22Rv1 (cell line): ENCODE results near the gene HOATZ.

Experiments used
- ZFX ChIP-seq: fragments of 450-650 bp; IDR thresholded peaks from 2 replicates; pipeline ENCODE4 v1.6.1; 2017; ENCODE audit warnings: antibody characterized with exemption, borderline replicate concordance
- TF ChIP-seq, protein P1 (sequence below): fragments of 450-650 bp; IDR thresholded peaks from 2 replicates; pipeline ENCODE4 v1.5.1; 2017; ENCODE audit warnings: mild to moderate bottlenecking

- TF ChIP-seq, protein P1, sequence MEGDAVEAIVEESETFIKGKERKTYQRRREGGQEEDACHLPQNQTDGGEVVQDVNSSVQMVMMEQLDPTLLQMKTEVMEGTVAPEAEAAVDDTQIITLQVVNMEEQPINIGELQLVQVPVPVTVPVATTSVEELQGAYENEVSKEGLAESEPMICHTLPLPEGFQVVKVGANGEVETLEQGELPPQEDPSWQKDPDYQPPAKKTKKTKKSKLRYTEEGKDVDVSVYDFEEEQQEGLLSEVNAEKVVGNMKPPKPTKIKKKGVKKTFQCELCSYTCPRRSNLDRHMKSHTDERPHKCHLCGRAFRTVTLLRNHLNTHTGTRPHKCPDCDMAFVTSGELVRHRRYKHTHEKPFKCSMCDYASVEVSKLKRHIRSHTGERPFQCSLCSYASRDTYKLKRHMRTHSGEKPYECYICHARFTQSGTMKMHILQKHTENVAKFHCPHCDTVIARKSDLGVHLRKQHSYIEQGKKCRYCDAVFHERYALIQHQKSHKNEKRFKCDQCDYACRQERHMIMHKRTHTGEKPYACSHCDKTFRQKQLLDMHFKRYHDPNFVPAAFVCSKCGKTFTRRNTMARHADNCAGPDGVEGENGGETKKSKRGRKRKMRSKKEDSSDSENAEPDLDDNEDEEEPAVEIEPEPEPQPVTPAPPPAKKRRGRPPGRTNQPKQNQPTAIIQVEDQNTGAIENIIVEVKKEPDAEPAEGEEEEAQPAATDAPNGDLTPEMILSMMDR, result no peak
- TF ChIP-seq ZFX, result no peak
Observed at GRCh38 chr11:111530091-111530490, 15.5 kb downstream of the HOATZ start.
